GM21423 (cell line): ENCODE measurements around the gene TOMM40L.

Experiments used
- ATAC-seq: cut with Tn5 transposase; IDR thresholded peaks from one replicate; pipeline ENCODE4 v1.9.1; 2021; ENCODE audit warnings: mild to moderate bottlenecking, moderate library complexity; ENCODE audit not compliant: unreplicated experiment

Gene TOMM40L

GRCh38 chr1:161225534-161226319 is at the start of gene TOMM40L:
TSS of gene TOMM40L (plus strand) at chr1:161226060. CDS start at chr1:161226490, 430 bp downstream.
- ATAC-seq, result peak; percentile 92

- ATAC-seq, result no peak
These were observed 49.3 kb upstream of the TOMM40L start for GRCh38 chr1:161176468-161177111.

GRCh38 chr1:161177112-161177935 is 48.5 kb upstream of the TOMM40L start, which contains the start of gene B4GALT3:
TSS of gene B4GALT3 (minus strand) at chr1:161177507. CDS start at chr1:161176060, 1,447 bp downstream.
- ATAC-seq, result peak; percentile 75

- no peak for ATAC-seq
These were observed 48.0 kb upstream of the TOMM40L start for GRCh38 chr1:161177936-161178244.

- no peak for ATAC-seq
These were observed 46.2 kb upstream of the TOMM40L start for GRCh38 chr1:161179698-161180097.

GRCh38 chr1:161180639-161181038 is 45.2 kb upstream of the TOMM40L start:
- ATAC-seq, result no peak

- ATAC-seq, result peak; percentile 53
These were observed 43.6 kb upstream of the TOMM40L start for GRCh38 chr1:161182214-161182613.

- peak; percentile 59 for ATAC-seq
These were observed 40.6 kb upstream of the TOMM40L start for GRCh38 chr1:161185282-161185682.

- ATAC-seq, result peak; percentile 27
These were observed 40.0 kb upstream of the TOMM40L start for GRCh38 chr1:161185732-161186311.

GRCh38 chr1:161187311-161187710 is 38.5 kb upstream of the TOMM40L start:
- ATAC-seq, result no peak

GRCh38 chr1:161188381-161188780 is 37.5 kb upstream of the TOMM40L start:
- no peak for ATAC-seq

GRCh38 chr1:161189036-161189435 is 36.8 kb upstream of the TOMM40L start:
- no peak for ATAC-seq

- no peak for ATAC-seq
These were observed 34.8 kb upstream of the TOMM40L start for GRCh38 chr1:161190962-161191521.

GRCh38 chr1:161191971-161192370 is 33.9 kb upstream of the TOMM40L start:
- no peak for ATAC-seq

GRCh38 chr1:161192476-161193465 is 33.1 kb upstream of the TOMM40L start:
- peak; percentile 54 for ATAC-seq

GRCh38 chr1:161193561-161194235 is 32.2 kb upstream of the TOMM40L start:
- no peak for ATAC-seq

GRCh38 chr1:161195171-161195570 is 30.7 kb upstream of the TOMM40L start:
- peak; percentile 51 for ATAC-seq

GRCh38 chr1:161196111-161196510 is 29.7 kb upstream of the TOMM40L start:
- ATAC-seq, result no peak
